IPS DF 4.7 (cell line): ENCODE measurements around the gene LPP.

Experiments
- DNase-seq: peaks from one replicate; pipeline ENCODE4 v3.0.0-alpha.2; 2013; ENCODE audit warnings: low spot score; ENCODE audit errors: extremely low read depth

LPP gene

GRCh38 chr3:188890572-188891270 lies 736.8 kb downstream of the LPP start:
- DNase-seq: no peak

GRCh38 chr3:188899881-188900280 lies 745.9 kb downstream of the LPP start:
- DNase-seq: no peak

- DNase-seq: no peak
These were observed 746.5 kb downstream of the LPP start for GRCh38 chr3:188900421-188900951.

- no peak for DNase-seq
These were observed 747.2 kb downstream of the LPP start for GRCh38 chr3:188901126-188901525.

GRCh38 chr3:188901671-188902287 lies 747.8 kb downstream of the LPP start:
- no peak for DNase-seq

GRCh38 chr3:188904670-188905069 lies 750.7 kb downstream of the LPP start:
- no peak for DNase-seq

- no peak for DNase-seq
These were observed 751.6 kb downstream of the LPP start for GRCh38 chr3:188905547-188905946.

- DNase-seq: no peak
These were observed 752.3 kb downstream of the LPP start for GRCh38 chr3:188906236-188906635.

GRCh38 chr3:188908002-188908850 lies 754.3 kb downstream of the LPP start:
- DNase-seq: no peak

GRCh38 chr3:188911026-188911850 lies 757.3 kb downstream of the LPP start:
- DNase-seq: no peak

GRCh38 chr3:188913084-188913483 lies 759.1 kb downstream of the LPP start:
- DNase-seq: no peak

- no peak for DNase-seq
These were observed 760.6 kb downstream of the LPP start for GRCh38 chr3:188914552-188914951.

- no peak for DNase-seq
These were observed 761.2 kb downstream of the LPP start for GRCh38 chr3:188915127-188915526.

- DNase-seq: no peak
These were observed 763.0 kb downstream of the LPP start for GRCh38 chr3:188916934-188917401.

GRCh38 chr3:188918093-188918492 lies 764.1 kb downstream of the LPP start:
- DNase-seq: no peak

- no peak for DNase-seq
These were observed 769.7 kb downstream of the LPP start for GRCh38 chr3:188923671-188924070.

GRCh38 chr3:188925376-188925775 lies 771.4 kb downstream of the LPP start:
- DNase-seq: no peak

GRCh38 chr3:188926111-188926510 lies 772.2 kb downstream of the LPP start:
- DNase-seq: no peak

GRCh38 chr3:188926741-188927511 lies 773.0 kb downstream of the LPP start:
- DNase-seq: no peak

GRCh38 chr3:188927971-188928370 lies 774.0 kb downstream of the LPP start:
- DNase-seq: no peak
